ENCODE measurements around the gene OR6S1. TPM values are rescaled to one million over a fixed set of nuclear protein-coding genes. Genes with fewer than 3 reads are reported as not detected.

OR6S1 gene
- polyA plus RNA-seq, 1 donor from 2014 or later: not detected

GRCh38 chr14:20684662-20685456 lies 43.4 kb upstream of the OR6S1 start:
- TF ChIP-seq CTCF (IDR thresholded peaks at IDR 0.05; ENCODE audit: poor library complexity, severe bottlenecking) (no peak), MXI1 (conservative IDR thresholded peaks at IDR 0.05; ENCODE audit: poor library complexity, severe bottlenecking) (no peak), EZH2 (IDR thresholded peaks at IDR 0.05; ENCODE audit: borderline replicate concordance, insufficient read depth, low read length, poor library complexity, severe bottlenecking) (no peak), SMC3 (conservative IDR thresholded peaks at IDR 0.05; ENCODE audit: poor library complexity) (no peak), REST (IDR thresholded peaks at IDR 0.05; ENCODE audit: borderline replicate concordance) (no peak), POLR2AphosphoS5 (IDR thresholded peaks at IDR 0.05) (no peak)
- Histone ChIP-seq H2AFZ (ENCODE audit: low read depth, low read length) (peak overlapping the region; percentile 36), H3K4me3 (ENCODE audit: low read length) (peak overlapping the region; percentile 78), H3K9ac (ENCODE audit: low read length) (peak overlapping the region; percentile 54), H3K79me2 (replicated peaks; ENCODE audit: insufficient read depth, low read length) (no peaks in the 10 kb centered on the region), H4K20me1 (ENCODE audit: insufficient read depth) (no peaks in the 10 kb centered on the region), H3K27ac (ENCODE audit: low read length) (no peak overlapping the region), H3K9me3 (ENCODE audit: low read length) (no peaks in the 10 kb centered on the region), H3K9me2 (ENCODE audit: insufficient read depth, low read length) (no peaks in the 10 kb centered on the region), H3K36me3 (ENCODE audit: insufficient read depth, low read length) (no peaks in the 10 kb centered on the region), H3K4me2 (ENCODE audit: low read length) (peak overlapping the region; percentile 63), H3K27me3 (ENCODE audit: insufficient read depth, low read depth, low read length) (no peaks in the 10 kb centered on the region), H3F3A (ENCODE audit: insufficient read depth, low read length, poor library complexity, severe bottlenecking) (peaks cover 3% of the 10 kb centered on the region)

GRCh38 chr14:20683891-20684661 lies 42.6 kb upstream of the OR6S1 start, which contains the start of gene RNASE4:
TSS of gene RNASE4 (plus strand) at chr14:20684560. CDS start at chr14:20699372, 14,812 bp downstream.
- Histone ChIP-seq H3K9me3 (ENCODE audit: low read length) (no peaks in the 10 kb centered on the region), H3K27me3 (ENCODE audit: insufficient read depth, low read depth, low read length) (no peaks in the 10 kb centered on the region), H3K9ac (ENCODE audit: low read length) (peak within 1 kb of the TSS; percentile 96), H3K4me2 (ENCODE audit: low read length) (peak within 1 kb of the TSS; percentile 69), H3K9me2 (ENCODE audit: insufficient read depth, low read length) (no peaks in the 10 kb centered on the region), H2AFZ (ENCODE audit: low read depth, low read length) (peak within 1 kb of the TSS; percentile 40), H3K36me3 (ENCODE audit: insufficient read depth, low read length) (no peaks in the 10 kb centered on the region), H3K79me2 (replicated peaks; ENCODE audit: insufficient read depth, low read length) (no peaks in the 10 kb centered on the region), H4K20me1 (ENCODE audit: insufficient read depth) (no peaks in the 10 kb centered on the region), H3K27ac (ENCODE audit: low read length) (peak within 1 kb of the TSS; percentile 95), H3F3A (ENCODE audit: insufficient read depth, low read length, poor library complexity, severe bottlenecking) (peaks cover 3% of the 10 kb centered on the region), H3K4me3 (ENCODE audit: low read length) (peak within 1 kb of the TSS; percentile 78)
- TF ChIP-seq MXI1 (conservative IDR thresholded peaks at IDR 0.05; ENCODE audit: poor library complexity, severe bottlenecking) (peak; percentile 29), REST (IDR thresholded peaks at IDR 0.05; ENCODE audit: borderline replicate concordance) (no peak), CTCF (IDR thresholded peaks at IDR 0.05; ENCODE audit: poor library complexity, severe bottlenecking) (no peak)

Data from neural cell (in vitro differentiated cells).